Adrenal gland (tissue), 5 donors: ENCODE data around the gene RAP1GAP.

Experiments
- POLR2A ChIP-seq, 2 donors: fragments of 450-650 bp; IDR thresholded peaks; one replicate each; pipeline ENCODE4 v1.6.1; 2017; ENCODE audit warnings: antibody characterized with exemption in 2 of 2, mild to moderate bottlenecking in 2 of 2, moderate library complexity in 1 of 2
- TF ChIP-seq, protein P1 (sequence below), 6 experiments: fragments of 450-650 bp in 4 of 6; fragments of 200-600 bp in 2 of 6; sonication (generic) in 1 of 6; IDR thresholded peaks; 1 replicate in 5 of 6; 2 replicates in 1 of 6; pipeline versions ENCODE4 v1.5.1 to v1.8.0; 2016 to 2021; ENCODE audit warnings: antibody characterized with exemption in 6 of 6, mild to moderate bottlenecking in 2 of 6, moderate library complexity in 1 of 6
- donor health status: DM: no; HTN: no; CAD: no.

DNA sequence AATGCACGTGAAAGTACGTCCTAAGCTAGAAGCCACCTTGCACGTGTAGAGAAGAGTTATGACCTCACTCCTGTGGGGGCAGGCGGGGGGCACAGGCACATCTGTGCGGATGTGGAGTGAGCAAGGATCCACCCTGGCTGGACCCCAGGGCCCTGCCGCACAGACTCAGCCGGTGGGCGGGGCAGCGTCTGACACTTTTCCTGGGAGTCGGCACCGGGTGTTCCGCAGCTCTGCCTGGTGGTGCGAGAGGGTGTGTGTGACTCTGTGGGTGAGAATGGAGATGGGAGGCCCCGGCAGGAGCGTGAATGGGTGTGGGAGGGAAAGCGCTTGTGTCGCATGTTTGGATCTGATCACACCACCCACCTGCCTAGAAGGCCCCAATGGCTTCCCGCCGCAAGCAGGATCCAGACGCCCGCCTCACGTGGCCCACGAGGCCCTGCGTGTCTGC, 29.5 kb downstream of the RAP1GAP start:
- TF ChIP-seq, protein P1, sequence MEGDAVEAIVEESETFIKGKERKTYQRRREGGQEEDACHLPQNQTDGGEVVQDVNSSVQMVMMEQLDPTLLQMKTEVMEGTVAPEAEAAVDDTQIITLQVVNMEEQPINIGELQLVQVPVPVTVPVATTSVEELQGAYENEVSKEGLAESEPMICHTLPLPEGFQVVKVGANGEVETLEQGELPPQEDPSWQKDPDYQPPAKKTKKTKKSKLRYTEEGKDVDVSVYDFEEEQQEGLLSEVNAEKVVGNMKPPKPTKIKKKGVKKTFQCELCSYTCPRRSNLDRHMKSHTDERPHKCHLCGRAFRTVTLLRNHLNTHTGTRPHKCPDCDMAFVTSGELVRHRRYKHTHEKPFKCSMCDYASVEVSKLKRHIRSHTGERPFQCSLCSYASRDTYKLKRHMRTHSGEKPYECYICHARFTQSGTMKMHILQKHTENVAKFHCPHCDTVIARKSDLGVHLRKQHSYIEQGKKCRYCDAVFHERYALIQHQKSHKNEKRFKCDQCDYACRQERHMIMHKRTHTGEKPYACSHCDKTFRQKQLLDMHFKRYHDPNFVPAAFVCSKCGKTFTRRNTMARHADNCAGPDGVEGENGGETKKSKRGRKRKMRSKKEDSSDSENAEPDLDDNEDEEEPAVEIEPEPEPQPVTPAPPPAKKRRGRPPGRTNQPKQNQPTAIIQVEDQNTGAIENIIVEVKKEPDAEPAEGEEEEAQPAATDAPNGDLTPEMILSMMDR (IDR thresholded peaks at IDR 0.05), result no peak
- TF ChIP-seq POLR2A (IDR thresholded peaks at IDR 0.05), result no peak
